GM18526 (cell line): ENCODE measurements around the gene KLRF1.

Source experiments
- POLR2A ChIP-seq: IDR thresholded peaks from 3 replicates; pipeline ENCODE4 v1.6.1; 2011; ENCODE audit not compliant: insufficient read length; ENCODE audit errors: extremely low read depth

The KLRF1 gene

DNA sequence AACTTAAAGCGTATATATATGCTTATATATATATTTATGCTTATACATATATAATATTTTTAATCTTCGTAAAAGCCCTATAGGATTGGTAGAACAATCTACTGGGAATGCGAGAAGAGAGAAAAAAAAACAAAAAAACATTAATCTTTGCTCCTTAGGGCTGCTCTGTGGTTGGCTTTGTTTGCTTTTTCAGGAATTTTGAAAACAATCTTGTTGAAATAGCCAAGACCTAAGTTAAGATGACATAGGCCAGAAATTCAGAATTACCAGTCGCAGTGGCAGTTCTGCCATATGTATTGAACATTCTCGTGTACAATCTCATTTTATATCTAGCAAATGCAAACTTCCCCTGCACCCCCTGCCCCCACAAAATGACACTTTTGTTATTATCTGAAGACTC, 54.7 kb downstream of the KLRF1 start:
- no peak for TF ChIP-seq POLR2A

DNA sequence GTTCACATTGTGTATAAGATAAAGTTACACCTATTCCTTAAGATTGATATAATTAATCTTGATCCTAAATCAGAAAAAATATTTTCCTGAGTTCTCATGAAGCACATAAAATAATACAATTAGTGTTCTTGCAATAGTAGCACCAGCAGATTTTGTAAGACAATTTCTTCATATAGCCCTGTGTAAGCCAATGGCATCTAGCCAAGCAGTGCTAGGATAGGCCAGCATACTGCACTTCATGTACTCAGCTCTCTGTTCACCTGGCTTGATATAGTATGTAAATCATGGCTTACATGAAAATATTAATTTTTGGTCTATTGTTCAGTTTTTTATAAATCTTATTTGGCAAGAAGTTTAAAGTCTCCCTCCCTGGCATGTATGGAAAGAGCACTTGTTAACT, 55.9 kb downstream of the KLRF1 start:
- TF ChIP-seq POLR2A, result no peak

DNA sequence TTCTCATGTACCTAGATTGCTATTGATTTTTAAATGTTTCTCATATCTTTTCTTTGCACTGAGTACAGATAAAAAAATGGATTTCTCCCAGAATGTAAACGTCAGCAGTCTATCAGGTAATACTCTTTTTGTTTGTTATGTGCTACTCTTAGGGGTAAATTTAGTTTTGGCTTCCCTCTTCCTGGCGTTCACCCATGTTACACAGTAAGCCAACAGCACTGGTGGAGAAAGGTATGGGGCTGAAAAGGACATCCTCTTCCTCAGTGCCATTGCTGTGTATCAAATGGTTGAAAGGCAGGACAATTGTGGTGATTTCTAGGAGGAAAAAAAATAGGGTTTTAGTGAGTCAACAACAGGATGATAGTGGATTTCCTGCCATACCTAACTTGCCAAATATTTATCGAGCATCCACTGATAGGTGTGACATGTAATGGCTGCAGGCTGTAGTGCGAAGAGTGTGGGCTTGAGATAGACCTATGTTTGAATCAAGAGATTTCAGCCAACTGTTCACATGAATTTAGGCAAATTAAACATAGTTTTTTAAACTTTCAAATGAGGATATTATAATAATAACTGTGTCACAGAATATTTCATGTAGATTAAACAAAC, 61.5 kb downstream of the KLRF1 start:
- no peak for TF ChIP-seq POLR2A
